Caco-2 (cell line): ENCODE results near the gene FXR2. TPM values are rescaled to one million over a fixed set of nuclear protein-coding genes. Genes with fewer than 3 reads are reported as not detected.

Experiments
- BruUV-seq: library from RNA; stranded (reverse); fragments of 400-500 nt; replicated peaks from 2 replicates; lab custom pipeline; 2021; lab: Mats Ljungman, UMichigan
- CTCF ChIA-PET: fragments of 300-600 bp; sonication (Branson Sonifier 250); formaldehyde crosslinking; loops from one replicate; lab custom pipeline; 2022; ENCODE audit warnings: antibody characterized with exemption; lab: Charles Lee
- POLR2A ChIA-PET: fragments of 300-600 bp; sonication (Branson Sonifier 250); formaldehyde crosslinking; loops from one replicate; lab custom pipeline; 2022; ENCODE audit warnings: antibody characterized with exemption; lab: Charles Lee
- DNase-seq, 2 experiments: peaks; one replicate each; pipeline versions ENCODE4 v3.0.0 to v3.0.0-alpha.2; 2020 to 2022
- H3K27me3 ChIP-seq: replicated peaks from 2 replicates; pipeline ENCODE4 v1.6.0; 2011; ENCODE audit warnings: low read length; ENCODE audit not compliant: control insufficient read depth, insufficient read depth
- H3K36me3 ChIP-seq: 2 replicates; pipeline ENCODE4 v1.5.1; 2011; ENCODE audit warnings: low read length; ENCODE audit not compliant: control insufficient read depth, insufficient read depth
- H3K4me1 ChIP-seq: fragments of 250-450 bp; sonication (Bioruptor Pico); 2 replicates; pipeline ENCODE4 v1.5.1; 2020; ENCODE audit warnings: mild to moderate bottlenecking
- H3K4me3 ChIP-seq: 2 replicates; pipeline ENCODE4 v1.5.1; 2011; ENCODE audit warnings: low read depth, mild to moderate bottlenecking, control low read depth, low read length
- H3K9me3 ChIP-seq: fragments of 250-450 bp; sonication (Bioruptor Pico); 2 replicates; pipeline ENCODE4 v1.5.1; 2020; ENCODE audit warnings: mild to moderate bottlenecking, moderate library complexity
- H3K27ac Mint-ChIP-seq: one replicate; pipeline ENCODE4 v1.8.0; 2022; ENCODE audit warnings: mixed read lengths; ENCODE audit not compliant: unreplicated experiment
- H3K27me3 Mint-ChIP-seq: one replicate; pipeline ENCODE4 v1.8.0; 2022; ENCODE audit warnings: mixed read lengths; ENCODE audit not compliant: insufficient read depth, unreplicated experiment
- H3K36me3 Mint-ChIP-seq: one replicate; pipeline ENCODE4 v1.8.0; 2022; ENCODE audit warnings: mild to moderate bottlenecking, mixed read lengths; ENCODE audit not compliant: insufficient read depth, unreplicated experiment
- H3K4me1 Mint-ChIP-seq: one replicate; pipeline ENCODE4 v1.8.0; 2022; ENCODE audit warnings: low read depth, mixed read lengths; ENCODE audit not compliant: unreplicated experiment
- H3K4me3 Mint-ChIP-seq: one replicate; pipeline ENCODE4 v1.8.0; 2022; ENCODE audit warnings: mild to moderate bottlenecking, moderate library complexity, mixed read lengths; ENCODE audit not compliant: unreplicated experiment
- H3K9me3 Mint-ChIP-seq: one replicate; pipeline ENCODE4 v1.8.0; 2022; ENCODE audit warnings: mixed read lengths; ENCODE audit not compliant: unreplicated experiment
- CTCF ChIP-seq, 2 experiments: fragments of 200-600 bp in 1 of 2; IDR thresholded peaks; 1 replicate in 1 of 2; 2 replicates in 1 of 2; pipeline versions ENCODE4 v1.5.1 to v1.8.0; 2011 to 2022; ENCODE audit warnings: antibody characterized with exemption in 1 of 2, control low read depth in 1 of 2, inconsistent platforms in 1 of 2, low read depth in 1 of 2, low read length in 1 of 2, mild to moderate bottlenecking in 1 of 2, moderate library complexity in 1 of 2; ENCODE audit not compliant: insufficient read depth in 1 of 2, severe bottlenecking in 1 of 2, unreplicated experiment in 1 of 2
- intact Hi-C: fragments of 100-400 bp; cut with micrococcal nuclease; formaldehyde crosslinking; loops from one replicate; pipeline ENCODE4 v1.10.0; 2022; ENCODE audit not compliant: unreplicated experiment
- total RNA-seq: library from RNA; stranded (reverse); gene quantifications from 2 replicates; pipeline ENCODE4 v1.2.3, GENCODE V29; 2022

FXR2 gene
- total RNA-seq, 1 experiment from 2014 or later: 25.3 TPM

GRCh38 chr17:7654832-7655540 lies 40.3 kb upstream of the FXR2 start:
- ChIA-PET CTCF (no interaction called here), POLR2A (no interaction called here)
- no peak overlapping the region for H3K27ac Mint-ChIP-seq
- no peak overlapping the region for H3K4me3 Mint-ChIP-seq
- no peaks in the 10 kb centered on the region for H3K9me3 ChIP-seq
- H3K36me3 Mint-ChIP-seq: no peaks in the 10 kb centered on the region
- intact Hi-C loops: no loop called here
- H3K4me1 Mint-ChIP-seq: peaks cover 8% of the 10 kb centered on the region
- no peaks in the 10 kb centered on the region for H3K27me3 ChIP-seq
- peaks cover 9% of the 10 kb centered on the region for H3K27me3 Mint-ChIP-seq
- no peak for DNase-seq
- no peak overlapping the region for H3K4me3 ChIP-seq
- H3K9me3 Mint-ChIP-seq: no peaks in the 10 kb centered on the region
- BruUV-seq: no TSS peak
- H3K36me3 ChIP-seq: no peaks in the 10 kb centered on the region
- H3K4me1 ChIP-seq: no peaks in the 10 kb centered on the region
- TF ChIP-seq CTCF (IDR thresholded peaks at IDR 0.05; ENCODE audit: insufficient read depth in 1 of 2, low read depth in 1 of 2, low read length in 1 of 2, severe bottlenecking in 1 of 2, unreplicated experiment in 1 of 2): no peak

GRCh38 chr17:7652388-7653356 lies 38.0 kb upstream of the FXR2 start:
- no peaks in the 10 kb centered on the region for H3K4me1 ChIP-seq
- H3K36me3 ChIP-seq: no peaks in the 10 kb centered on the region
- no peak for TF ChIP-seq CTCF (IDR thresholded peaks at IDR 0.05; ENCODE audit: insufficient read depth in 1 of 2, low read depth in 1 of 2, low read length in 1 of 2, severe bottlenecking in 1 of 2, unreplicated experiment in 1 of 2)
- Mint-ChIP-seq H3K9me3 (no peaks in the 10 kb centered on the region), H3K4me1 (peaks cover 10% of the 10 kb centered on the region), H3K27me3 (peaks cover 9% of the 10 kb centered on the region), H3K27ac (no peak overlapping the region), H3K36me3 (no peaks in the 10 kb centered on the region), H3K4me3 (peak overlapping the region; percentile 17)
- H3K4me3 ChIP-seq: no peak overlapping the region
- no peaks in the 10 kb centered on the region for H3K9me3 ChIP-seq
- BruUV-seq: no TSS peak
- intact Hi-C loops: no loop called here
- no peaks in the 10 kb centered on the region for H3K27me3 ChIP-seq
- CTCF ChIA-PET: no interaction called here
- POLR2A ChIA-PET: no interaction called here
- DNase-seq: no peak

GRCh38 chr17:7651665-7652387 lies 37.1 kb upstream of the FXR2 start:
- no peaks in the 10 kb centered on the region for H3K9me3 ChIP-seq
- Mint-ChIP-seq H3K27ac (no peak overlapping the region), H3K4me1 (peaks cover 10% of the 10 kb centered on the region), H3K36me3 (no peaks in the 10 kb centered on the region), H3K9me3 (no peaks in the 10 kb centered on the region), H3K27me3 (peaks cover 9% of the 10 kb centered on the region), H3K4me3 (peak overlapping the region; percentile 80)
- H3K27me3 ChIP-seq: no peaks in the 10 kb centered on the region
- no TSS peak for BruUV-seq
- TF ChIP-seq CTCF (IDR thresholded peaks at IDR 0.05; ENCODE audit: insufficient read depth in 1 of 2, low read depth in 1 of 2, low read length in 1 of 2, severe bottlenecking in 1 of 2, unreplicated experiment in 1 of 2): no peak
- ChIA-PET POLR2A (interaction anchor here (0.6 to 2.7 kb wide), 6 partner anchors 20 to 406 kb away, joined by 3 to 24 read pairs (median 4); partner anchors contain the start of genes EFNB3, TP53 and WRAP53), CTCF (interaction anchor here (0.6 to 1.3 kb wide), 2 partner anchors 8 to 37 kb away, joined by 6 to 8 read pairs; partner anchors contain the start of gene FXR2)
- intact Hi-C loops: no loop called here
- H3K4me3 ChIP-seq: peak overlapping the region; percentile 35
- H3K36me3 ChIP-seq: no peaks in the 10 kb centered on the region
- DNase-seq: no peak
- no peaks in the 10 kb centered on the region for H3K4me1 ChIP-seq
